Inflammatory macrophage treated with lipopolysaccharide for 4 hours (primary cell): ENCODE data around the gene TREX2.

Experiments
- DNase-seq: peaks from one replicate; pipeline ENCODE4 v3.0.0-alpha.2; 2020

Gene TREX2

GRCh38 chrX:153455571-153455970 is 9.7 kb upstream of the TREX2 start:
- no peak for DNase-seq

- DNase-seq, result no peak
These were observed 9.2 kb upstream of the TREX2 start for GRCh38 chrX:153454901-153455550.

- DNase-seq, result no peak
These were observed 5.1 kb upstream of the TREX2 start for GRCh38 chrX:153450949-153451277.

GRCh38 chrX:153450114-153450948 is 4.5 kb upstream of the TREX2 start:
- DNase-seq, result no peak

- DNase-seq, result no peak
These were observed 3.7 kb upstream of the TREX2 start for GRCh38 chrX:153449368-153450113.

GRCh38 chrX:153448556-153449367 is 2.9 kb upstream of the TREX2 start:
- DNase-seq, result no peak

GRCh38 chrX:153447581-153447960 is 1.7 kb upstream of the TREX2 start:
- no peak for DNase-seq

GRCh38 chrX:153446950-153447580 is 1.2 kb upstream of the TREX2 start:
- DNase-seq, result no peak

GRCh38 chrX:153446636-153446936 is 730 bp upstream of the TREX2 start:
- DNase-seq, result no peak

GRCh38 chrX:153445106-153445855 is 575 bp downstream of the TREX2 start:
- no peak for DNase-seq

- DNase-seq, result no peak
These were observed 1.4 kb downstream of the TREX2 start for GRCh38 chrX:153444333-153445011.

- no peak for DNase-seq
These were observed 2.2 kb downstream of the TREX2 start for GRCh38 chrX:153443476-153444332.

- DNase-seq, result no peak
These were observed 3.4 kb downstream of the TREX2 start for GRCh38 chrX:153442463-153442862.

GRCh38 chrX:153441981-153442380 is 3.9 kb downstream of the TREX2 start:
- no peak for DNase-seq

GRCh38 chrX:153441296-153441695 is 4.6 kb downstream of the TREX2 start:
- no peak for DNase-seq

- no peak for DNase-seq
These were observed 5.2 kb downstream of the TREX2 start for GRCh38 chrX:153440556-153441135.

- no peak for DNase-seq
These were observed 5.9 kb downstream of the TREX2 start for GRCh38 chrX:153439977-153440376.

GRCh38 chrX:153438532-153438931 is 7.3 kb downstream of the TREX2 start:
- peak; percentile 1 for DNase-seq

GRCh38 chrX:153435845-153436244 is 10.0 kb downstream of the TREX2 start:
- no peak for DNase-seq

GRCh38 chrX:153434801-153435200 is 11.1 kb downstream of the TREX2 start:
- no peak for DNase-seq
